HCT116 (cell line): ENCODE results near the gene ANKRD16. TPM values are rescaled to one million over a fixed set of nuclear protein-coding genes. Genes with fewer than 3 reads are reported as not detected.

Experiments
- ATAC-seq: fragments of 200-7000 bp; cut with Tn5 transposase; 2 replicates; pipeline ENCODE4 v1.9.1; 2020; ENCODE audit warnings: mild to moderate bottlenecking, moderate library complexity
- BruUV-seq: library from RNA; stranded (reverse); fragments of 400-500 nt; replicated peaks from 2 replicates; lab custom pipeline; 2021; lab: Mats Ljungman, UMichigan
- CTCF ChIA-PET: fragments of 300-600 bp; sonication (Branson Sonifier 250); formaldehyde crosslinking; loops from one replicate; lab custom pipeline; 2021; ENCODE audit warnings: antibody characterized with exemption; lab: Charles Lee
- POLR2A ChIA-PET: fragments of 300-600, 350-600 bp; sonication (Branson Sonifier 250); formaldehyde crosslinking; loops from one replicate; lab custom pipeline; 2021; ENCODE audit warnings: antibody characterized with exemption; lab: Charles Lee
- RAD21 ChIA-PET, 2 experiments: fragments of 300-600 bp; sonication (Branson Sonifier 250); formaldehyde crosslinking; loops; one replicate each; lab custom pipeline; 2023; ENCODE audit warnings: low total read pairs in 2 of 2; ENCODE audit not compliant: uncharacterized antibody in 2 of 2, unreplicated experiment in 2 of 2, low non-redundant PET in 1 of 2; lab: Charles Lee
- DNase-seq: peaks from one replicate; pipeline ENCODE4 v3.0.0-alpha.2; 2010; ENCODE audit warnings: low read depth, low spot score
- H2AFZ ChIP-seq: fragments of 200-600 bp; shearing (Covaris generic), sonication (generic); 2 replicates; pipeline ENCODE4 v1.6.1; 2017; ENCODE audit warnings: low read depth, mixed run types, mixed read lengths, antibody characterized with exemption, low read length; ENCODE audit not compliant: poor library complexity, severe bottlenecking
- H3K27ac ChIP-seq: 2 replicates; pipeline ENCODE4 v1.5.1; 2012; ENCODE audit warnings: low read depth, low read length
- H3K27me3 ChIP-seq: fragments of 200-600 bp; sonication (generic); 2 replicates; pipeline ENCODE4 v1.6.1; 2016; ENCODE audit warnings: mixed run types, low read length, mixed read lengths; ENCODE audit not compliant: insufficient read depth
- H3K36me3 ChIP-seq, 2 experiments: fragments of 200-500 bp in 1 of 2; fragments of 200-600 bp in 1 of 2; sonication (Bioruptor generic) in 1 of 2; sonication (generic) in 1 of 2; 2 replicates each; pipeline versions ENCODE4 v1.5.1 to v1.6.1; 2014 to 2016; ENCODE audit warnings: low read length in 2 of 2, inconsistent platforms in 1 of 2, mixed read lengths in 1 of 2, mixed run types in 1 of 2; ENCODE audit not compliant: insufficient read depth in 2 of 2, control insufficient read depth in 1 of 2
- H3K4me1 ChIP-seq, 2 experiments: fragments of 200-600 bp in 1 of 2; sonication (generic) in 1 of 2; 2 replicates each; pipeline versions ENCODE4 v1.5.1 to v1.6.1; 2012 to 2017; ENCODE audit warnings: low read length in 2 of 2, inconsistent platforms in 1 of 2, mild to moderate bottlenecking in 1 of 2, mixed read lengths in 1 of 2, mixed run types in 1 of 2, moderate library complexity in 1 of 2; ENCODE audit not compliant: insufficient read depth in 2 of 2, control insufficient read depth in 1 of 2
- H3K4me2 ChIP-seq: fragments of 200-600 bp; sonication (generic); 2 replicates; pipeline ENCODE4 v1.6.1; 2017; ENCODE audit warnings: mixed run types, low read length, mixed read lengths
- H3K4me3 ChIP-seq, 2 experiments: fragments of 200-600 bp in 1 of 2; sonication (generic) in 1 of 2; replicated peaks in 1 of 2; 2 replicates each; pipeline ENCODE4 v1.5.1; 2011 to 2016; ENCODE audit warnings: low read length in 2 of 2, control low read depth in 1 of 2, low read depth in 1 of 2, mild to moderate bottlenecking in 1 of 2, mixed read lengths in 1 of 2, mixed run types in 1 of 2
- H3K79me2 ChIP-seq: fragments of 200-600 bp; sonication (generic); 2 replicates; pipeline ENCODE4 v1.6.1; 2017; ENCODE audit warnings: mild to moderate bottlenecking, mixed run types, low read length, moderate library complexity, mixed read lengths; ENCODE audit not compliant: insufficient read depth
- H3K9ac ChIP-seq: fragments of 200-600 bp; sonication (generic); 2 replicates; pipeline ENCODE4 v1.6.1; 2016; ENCODE audit warnings: low read length, mixed read lengths
- H3K9me2 ChIP-seq: fragments of 200-600 bp; sonication (generic), shearing (Covaris generic); 2 replicates; pipeline ENCODE4 v1.6.1; 2017; ENCODE audit warnings: mixed run types, mild to moderate bottlenecking, moderate library complexity; ENCODE audit not compliant: insufficient read depth
- H3K9me3 ChIP-seq, 2 experiments: fragments of 200-500 bp in 1 of 2; fragments of 200-600 bp in 1 of 2; sonication (Bioruptor generic) in 1 of 2; sonication (generic) in 1 of 2; 2 replicates each; pipeline ENCODE4 v1.6.1; 2014 to 2017; ENCODE audit warnings: low read length in 2 of 2, mixed read lengths in 2 of 2, inconsistent platforms in 1 of 2, low read depth in 1 of 2, mild to moderate bottlenecking in 1 of 2, mixed run types in 1 of 2, moderate library complexity in 1 of 2; ENCODE audit not compliant: control insufficient read depth in 1 of 2, insufficient read depth in 1 of 2
- H4K20me1 ChIP-seq: fragments of 200-600 bp; sonication (generic), shearing (Covaris generic); 2 replicates; pipeline ENCODE4 v1.6.1; 2017; ENCODE audit warnings: mixed run types, mild to moderate bottlenecking, moderate library complexity; ENCODE audit not compliant: insufficient read depth
- CBX3 ChIP-seq: IDR thresholded peaks from 2 replicates; pipeline ENCODE4 v1.6.1; 2012; ENCODE audit warnings: low read depth
- CTCF ChIP-seq, 3 experiments: fragments of 200-600 bp in 1 of 3; sonication (generic) in 1 of 3; IDR thresholded peaks in 2 of 3; conservative IDR thresholded peaks in 1 of 3; 2 replicates each; pipeline ENCODE4 v1.5.1; 2012 to 2017; ENCODE audit warnings: low read depth in 2 of 3, low read length in 2 of 3, antibody characterized with exemption in 1 of 3, borderline replicate concordance in 1 of 3, control low read depth in 1 of 3, mild to moderate bottlenecking in 1 of 3, mixed read lengths in 1 of 3, mixed run types in 1 of 3, moderate library complexity in 1 of 3; ENCODE audit not compliant: insufficient read depth in 1 of 3
- EGR1 ChIP-seq: IDR thresholded peaks from 2 replicates; pipeline ENCODE4 v1.6.1; 2012; ENCODE audit warnings: low read depth
- ELF1 ChIP-seq: IDR thresholded peaks from 2 replicates; pipeline ENCODE4 v1.6.1; 2012; ENCODE audit warnings: low read depth, borderline replicate concordance
- EZH2phosphoT487 ChIP-seq: fragments of 200-600 bp; IDR thresholded peaks from 2 replicates; pipeline ENCODE4 v1.6.1; 2018; ENCODE audit warnings: antibody characterized with exemption, borderline replicate concordance
- FOSL1 ChIP-seq: IDR thresholded peaks from 2 replicates; pipeline ENCODE4 v1.6.1; 2012; ENCODE audit warnings: low read depth
- JUND ChIP-seq: IDR thresholded peaks from 2 replicates; pipeline ENCODE4 v1.6.1; 2012
- POLR2A ChIP-seq: IDR thresholded peaks from 2 replicates; pipeline ENCODE4 v1.7.0; 2011; ENCODE audit warnings: borderline replicate concordance; ENCODE audit not compliant: insufficient read depth, insufficient read length; ENCODE audit errors: extremely low read depth
- RAD21 ChIP-seq: IDR thresholded peaks from 2 replicates; pipeline ENCODE4 v1.6.1; 2012; ENCODE audit warnings: low read depth, mild to moderate bottlenecking
- REST ChIP-seq: IDR thresholded peaks from 2 replicates; pipeline ENCODE4 v1.6.1; 2012; ENCODE audit warnings: low read depth
- SIN3A ChIP-seq: IDR thresholded peaks from 2 replicates; pipeline ENCODE4 v1.6.1; 2012; ENCODE audit warnings: low read depth
- SP1 ChIP-seq: IDR thresholded peaks from 2 replicates; pipeline ENCODE4 v1.6.1; 2012; ENCODE audit warnings: low read depth
- SRF ChIP-seq: IDR thresholded peaks from 2 replicates; pipeline ENCODE4 v1.6.1; 2012; ENCODE audit warnings: low read depth
- TCF7L2 ChIP-seq: IDR thresholded peaks from 2 replicates; pipeline ENCODE4 v1.7.0; 2011; ENCODE audit warnings: borderline replicate concordance, inconsistent platforms; ENCODE audit not compliant: insufficient read depth, insufficient read length; ENCODE audit errors: extremely low read depth
- YY1 ChIP-seq: IDR thresholded peaks from 2 replicates; pipeline ENCODE4 v1.6.1; 2011; ENCODE audit warnings: low read length, low read depth, moderate library complexity, mild to moderate bottlenecking; ENCODE audit not compliant: insufficient replicate concordance; ENCODE audit errors: extremely low read depth
- intact Hi-C: fragments of 100-400 bp; cut with micrococcal nuclease; formaldehyde crosslinking; loops from 2 replicates; pipeline ENCODE4 v1.10.0; 2022
- total RNA-seq: library from RNA; stranded (reverse); gene quantifications from one replicate; pipeline ENCODE4 v1.2.1, GENCODE V29; 2021; ENCODE audit not compliant: unreplicated experiment
- TF ChIP-seq, protein P1 (sequence below): IDR thresholded peaks from 2 replicates; pipeline ENCODE4 v1.6.1; 2012

Gene ANKRD16
- total RNA-seq, 1 experiment from 2014 or later, result 9.4 TPM

DNA sequence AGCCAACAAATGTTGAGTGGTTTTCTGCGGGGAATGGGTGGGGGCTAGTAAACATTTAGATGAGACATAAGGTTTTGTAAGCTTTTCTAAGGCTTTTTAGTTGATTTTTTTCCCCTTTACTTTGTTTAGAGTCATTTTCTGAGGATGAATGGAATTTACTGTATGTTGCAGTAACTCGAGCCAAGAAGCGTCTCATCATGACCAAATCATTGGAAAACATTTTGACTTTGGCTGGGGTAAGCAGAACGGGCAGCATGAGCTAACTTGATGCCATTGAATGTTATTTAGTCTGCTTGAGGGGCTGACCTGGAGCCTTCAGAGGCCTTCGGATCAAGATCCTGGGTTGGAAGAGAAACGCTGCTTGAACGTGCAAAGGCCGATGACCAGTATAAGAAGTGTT lies 37.6 kb upstream of the ANKRD16 start:
- DNase-seq (no peak), ATAC-seq (no peak)
- Histone ChIP-seq H3K79me2 (no peaks in the 10 kb centered on the region), H4K20me1 (no peaks in the 10 kb centered on the region), H3K27me3 (no peaks in the 10 kb centered on the region), H3K36me3 (peaks cover 60 to 62% of the 10 kb centered on the region in 2 experiments), H3K4me1 (no peaks in the 10 kb centered on the region), H3K9ac (no peak overlapping the region), H3K27ac (no peak overlapping the region), H3K4me3 (no peak overlapping the region), H3K9me3 (no peaks in the 10 kb centered on the region), H3K4me2 (no peak overlapping the region), H3K9me2 (no peaks in the 10 kb centered on the region), H2AFZ (no peak overlapping the region)
- ChIA-PET CTCF (no interaction called here), RAD21 (no interaction called here), POLR2A (no interaction called here)
- intact Hi-C loops, result no loop called here
- TF ChIP-seq JUND, result no peak
- TF ChIP-seq SRF, result no peak
- TF ChIP-seq CTCF (IDR thresholded peaks at IDR 0.05 in 2 of 3, conservative IDR thresholded peaks at IDR 0.05 in 1 of 3; ENCODE audit: borderline replicate concordance in 1 of 3, insufficient read depth in 1 of 3, low read depth in 2 of 3, low read length in 2 of 3), result no peak
- TF ChIP-seq EGR1, result no peak
- no peak for TF ChIP-seq REST
- no peak for TF ChIP-seq EZH2phosphoT487
- no peak for TF ChIP-seq SIN3A
- no peak for TF ChIP-seq CBX3
- no peak for TF ChIP-seq YY1
- no peak for TF ChIP-seq RAD21
- no peak for TF ChIP-seq POLR2A
- no peak for TF ChIP-seq SP1
- TF ChIP-seq TCF7L2, result no peak
- no peak for TF ChIP-seq ELF1
- TF ChIP-seq, protein P1, sequence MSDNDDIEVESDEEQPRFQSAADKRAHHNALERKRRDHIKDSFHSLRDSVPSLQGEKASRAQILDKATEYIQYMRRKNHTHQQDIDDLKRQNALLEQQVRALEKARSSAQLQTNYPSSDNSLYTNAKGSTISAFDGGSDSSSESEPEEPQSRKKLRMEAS, result no peak
- TF ChIP-seq FOSL1, result no peak
- no TSS peak for BruUV-seq
